ENCODE measurements around the gene MTMR11. TPM values are rescaled to one million over a fixed set of nuclear protein-coding genes. Genes with fewer than 3 reads are reported as not detected.
A peak's percentile ranks its signal among the peaks of the same experiment; 100 is the strongest.

Gene MTMR11
- total and polyA plus RNA-seq, 10 of the 15 experiments (the other 5 are each of a cell fraction or from before 2014, with no cell fraction given), result 0.35 to 1.1 (median 0.73) TPM

- TF ChIP-seq MYC (IDR thresholded peaks at IDR 0.05; ENCODE audit: insufficient read depth, insufficient read length, insufficient replicate concordance, low read length, severe bottlenecking) (no peak), SMAD5 (IDR thresholded peaks at IDR 0.05; ENCODE audit: low read depth) (peak; percentile 97), CREM (IDR thresholded peaks at IDR 0.05; ENCODE audit: low read depth) (peak; percentile 31), HDAC6 (IDR thresholded peaks at IDR 0.05; ENCODE audit: unreplicated experiment) (peak; percentile 43), RFX5 (IDR thresholded peaks at IDR 0.05; ENCODE audit: low read depth, low read length) (peak; percentile 84), TCF3 (IDR thresholded peaks at IDR 0.05; ENCODE audit: borderline replicate concordance, insufficient read depth, low read depth, low read length) (peak; percentile 88), PAX5 (IDR thresholded peaks at IDR 0.05; ENCODE audit: borderline replicate concordance, low read depth, low read length) (no peak), PAX8 (IDR thresholded peaks at IDR 0.05) (no peak), USF1 (IDR thresholded peaks at IDR 0.05; ENCODE audit: borderline replicate concordance, extremely low read length, insufficient read depth, low read depth, low read length) (no peak), STAT1 (conservative IDR thresholded peaks at IDR 0.05) (no peak; the same call in 1 of the 2 replicates), ZBTB33 (IDR thresholded peaks at IDR 0.05) (no peak; the same call in 1 of the 2 replicates), TCF12 (IDR thresholded peaks at IDR 0.05; ENCODE audit: low read depth, low read length) (peak; percentile 75; the same call in 1 of the 2 replicates), DPF2 (IDR thresholded peaks at IDR 0.05) (peak; percentile 10; the same call in 1 of the 2 replicates), PBX3 (IDR thresholded peaks at IDR 0.05; ENCODE audit: insufficient replicate concordance, low read depth, low read length) (peak; percentile 65)
- TF ChIP-seq, protein P1, sequence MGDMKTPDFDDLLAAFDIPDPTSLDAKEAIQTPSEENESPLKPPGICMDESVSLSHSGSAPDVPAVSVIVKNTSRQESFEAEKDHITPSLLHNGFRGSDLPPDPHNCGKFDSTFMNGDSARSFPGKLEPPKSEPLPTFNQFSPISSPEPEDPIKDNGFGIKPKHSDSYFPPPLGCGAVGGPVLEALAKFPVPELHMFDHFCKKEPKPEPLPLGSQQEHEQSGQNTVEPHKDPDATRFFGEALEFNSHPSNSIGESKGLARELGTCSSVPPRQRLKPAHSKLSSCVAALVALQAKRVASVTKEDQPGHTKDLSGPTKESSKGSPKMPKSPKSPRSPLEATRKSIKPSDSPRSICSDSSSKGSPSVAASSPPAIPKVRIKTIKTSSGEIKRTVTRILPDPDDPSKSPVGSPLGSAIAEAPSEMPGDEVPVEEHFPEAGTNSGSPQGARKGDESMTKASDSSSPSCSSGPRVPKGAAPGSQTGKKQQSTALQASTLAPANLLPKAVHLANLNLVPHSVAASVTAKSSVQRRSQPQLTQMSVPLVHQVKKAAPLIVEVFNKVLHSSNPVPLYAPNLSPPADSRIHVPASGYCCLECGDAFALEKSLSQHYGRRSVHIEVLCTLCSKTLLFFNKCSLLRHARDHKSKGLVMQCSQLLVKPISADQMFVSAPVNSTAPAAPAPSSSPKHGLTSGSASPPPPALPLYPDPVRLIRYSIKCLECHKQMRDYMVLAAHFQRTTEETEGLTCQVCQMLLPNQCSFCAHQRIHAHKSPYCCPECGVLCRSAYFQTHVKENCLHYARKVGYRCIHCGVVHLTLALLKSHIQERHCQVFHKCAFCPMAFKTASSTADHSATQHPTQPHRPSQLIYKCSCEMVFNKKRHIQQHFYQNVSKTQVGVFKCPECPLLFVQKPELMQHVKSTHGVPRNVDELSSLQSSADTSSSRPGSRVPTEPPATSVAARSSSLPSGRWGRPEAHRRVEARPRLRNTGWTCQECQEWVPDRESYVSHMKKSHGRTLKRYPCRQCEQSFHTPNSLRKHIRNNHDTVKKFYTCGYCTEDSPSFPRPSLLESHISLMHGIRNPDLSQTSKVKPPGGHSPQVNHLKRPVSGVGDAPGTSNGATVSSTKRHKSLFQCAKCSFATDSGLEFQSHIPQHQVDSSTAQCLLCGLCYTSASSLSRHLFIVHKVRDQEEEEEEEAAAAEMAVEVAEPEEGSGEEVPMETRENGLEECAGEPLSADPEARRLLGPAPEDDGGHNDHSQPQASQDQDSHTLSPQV (IDR thresholded peaks at IDR 0.05), result no peak
- TF ChIP-seq, protein P2, sequence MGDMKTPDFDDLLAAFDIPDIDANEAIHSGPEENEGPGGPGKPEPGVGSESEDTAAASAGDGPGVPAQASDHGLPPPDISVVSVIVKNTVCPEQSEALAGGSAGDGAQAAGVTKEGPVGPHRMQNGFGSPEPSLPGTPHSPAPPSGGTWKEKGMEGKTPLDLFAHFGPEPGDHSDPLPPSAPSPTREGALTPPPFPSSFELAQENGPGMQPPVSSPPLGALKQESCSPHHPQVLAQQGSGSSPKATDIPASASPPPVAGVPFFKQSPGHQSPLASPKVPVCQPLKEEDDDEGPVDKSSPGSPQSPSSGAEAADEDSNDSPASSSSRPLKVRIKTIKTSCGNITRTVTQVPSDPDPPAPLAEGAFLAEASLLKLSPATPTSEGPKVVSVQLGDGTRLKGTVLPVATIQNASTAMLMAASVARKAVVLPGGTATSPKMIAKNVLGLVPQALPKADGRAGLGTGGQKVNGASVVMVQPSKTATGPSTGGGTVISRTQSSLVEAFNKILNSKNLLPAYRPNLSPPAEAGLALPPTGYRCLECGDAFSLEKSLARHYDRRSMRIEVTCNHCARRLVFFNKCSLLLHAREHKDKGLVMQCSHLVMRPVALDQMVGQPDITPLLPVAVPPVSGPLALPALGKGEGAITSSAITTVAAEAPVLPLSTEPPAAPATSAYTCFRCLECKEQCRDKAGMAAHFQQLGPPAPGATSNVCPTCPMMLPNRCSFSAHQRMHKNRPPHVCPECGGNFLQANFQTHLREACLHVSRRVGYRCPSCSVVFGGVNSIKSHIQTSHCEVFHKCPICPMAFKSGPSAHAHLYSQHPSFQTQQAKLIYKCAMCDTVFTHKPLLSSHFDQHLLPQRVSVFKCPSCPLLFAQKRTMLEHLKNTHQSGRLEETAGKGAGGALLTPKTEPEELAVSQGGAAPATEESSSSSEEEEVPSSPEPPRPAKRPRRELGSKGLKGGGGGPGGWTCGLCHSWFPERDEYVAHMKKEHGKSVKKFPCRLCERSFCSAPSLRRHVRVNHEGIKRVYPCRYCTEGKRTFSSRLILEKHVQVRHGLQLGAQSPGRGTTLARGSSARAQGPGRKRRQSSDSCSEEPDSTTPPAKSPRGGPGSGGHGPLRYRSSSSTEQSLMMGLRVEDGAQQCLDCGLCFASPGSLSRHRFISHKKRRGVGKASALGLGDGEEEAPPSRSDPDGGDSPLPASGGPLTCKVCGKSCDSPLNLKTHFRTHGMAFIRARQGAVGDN (IDR thresholded peaks at IDR 0.05), result peak; percentile 97
Measured at GRCh38 chr1:149886396-149887195, 50.1 kb downstream of the MTMR11 start (continued).

All from GM12878 (cell line).